Hematopoietic multipotent progenitor cell treated with erythropoietin and hydrocortisone succinate and interleukin-3 and kit ligand, for 15 days (in vitro differentiated cells): ENCODE data around the gene GYPC.
"Not testable (repeated sequence)": the region's sequence is repeated elsewhere in the genome, so short reads cannot be mapped to it uniquely, and the experiment has no call there.

Experiments used
- DNase-seq: peaks from one replicate; pipeline ENCODE4 v3.0.0-alpha.2; 2015; ENCODE audit warnings: low spot score

Gene GYPC

GRCh38 chr2:126669772-126670171 is 13.8 kb downstream of the GYPC start:
- DNase-seq: no peak

- no peak for DNase-seq
These were observed 15.5 kb downstream of the GYPC start for GRCh38 chr2:126671488-126671887.

- DNase-seq: peak; percentile 59
These were observed 17.1 kb downstream of the GYPC start for GRCh38 chr2:126672980-126673605.

GRCh38 chr2:126674075-126674744 is 18.3 kb downstream of the GYPC start:
- peak; percentile 96 for DNase-seq

GRCh38 chr2:126675637-126676036 is 19.7 kb downstream of the GYPC start:
- no peak for DNase-seq

GRCh38 chr2:126676221-126677175 is 20.5 kb downstream of the GYPC start:
- DNase-seq: peak; percentile 84

GRCh38 chr2:126677176-126677538 is 21.2 kb downstream of the GYPC start:
- DNase-seq: no peak

- no peak for DNase-seq
These were observed 22.5 kb downstream of the GYPC start for GRCh38 chr2:126678269-126679065.

GRCh38 chr2:126679094-126679713 is 23.2 kb downstream of the GYPC start:
- DNase-seq: no peak

- DNase-seq: no peak
These were observed 25.5 kb downstream of the GYPC start for GRCh38 chr2:126681505-126681904.

- no peak for DNase-seq
These were observed 29.7 kb downstream of the GYPC start for GRCh38 chr2:126685629-126686028.

GRCh38 chr2:126686286-126686685 is 30.3 kb downstream of the GYPC start:
- DNase-seq: no peak

GRCh38 chr2:126686841-126687485 is 31.0 kb downstream of the GYPC start:
- no peak for DNase-seq

GRCh38 chr2:126687503-126687902 is 31.5 kb downstream of the GYPC start:
- no peak for DNase-seq

- not testable (repeated sequence) for DNase-seq
These were observed 32.6 kb downstream of the GYPC start for GRCh38 chr2:126688594-126688993.

GRCh38 chr2:126692241-126692640 is 36.3 kb downstream of the GYPC start:
- not testable (repeated sequence) for DNase-seq

GRCh38 chr2:126692934-126693592 is 37.1 kb downstream of the GYPC start:
- not testable (repeated sequence) for DNase-seq

- DNase-seq: no peak
These were observed 40.9 kb downstream of the GYPC start for GRCh38 chr2:126696644-126697520.

- DNase-seq: no peak
These were observed 42.4 kb downstream of the GYPC start for GRCh38 chr2:126698376-126698775.
